Left lobe of liver (tissue), 2 donors: ENCODE data around the gene GAB2. TPM values are rescaled to one million over a fixed set of nuclear protein-coding genes. Genes with fewer than 3 reads are reported as not detected.
"Not testable (repeated sequence)": the region's sequence is repeated elsewhere in the genome, so short reads cannot be mapped to it uniquely, and the experiment has no call there.

Experiments
- ATAC-seq: fragments of 200-7000 bp; cut with Tn5 transposase; one replicate; pipeline ENCODE4 v1.9.1; 2020; ENCODE audit warnings: mild to moderate bottlenecking, moderate library complexity
- DNase-seq: peaks from one replicate; pipeline ENCODE4 v3.0.0-alpha.2; 2020; ENCODE audit warnings: low spot score
- total RNA-seq: library from RNA; stranded (reverse); gene quantifications from one replicate; pipeline ENCODE4 v1.2.1, GENCODE V29; 2021
- donor health status: DM: no; HTN: no; CAD: no; lungs with moderate emphysema.
- donor health status: DM: no; HTN: yes; CAD: no.

Gene GAB2
- total RNA-seq, 1 donor from 2014 or later, result 4.5 TPM

GRCh38 chr11:78290293-78291176 is 127.1 kb downstream of the GAB2 start:
- DNase-seq (peak; percentile 74), ATAC-seq (peak; percentile 89)

GRCh38 chr11:78289552-78290292 is 127.9 kb downstream of the GAB2 start:
- ATAC-seq (peak; percentile 6), DNase-seq (no peak)

GRCh38 chr11:78284260-78284659 is 133.4 kb downstream of the GAB2 start:
- no peak for DNase-seq
- ATAC-seq, result no peak

- ATAC-seq, result no peak
- DNase-seq, result no peak
These were observed 134.8 kb downstream of the GAB2 start for GRCh38 chr11:78282821-78283220.

- no peak for ATAC-seq
- no peak for DNase-seq
These were observed 136.1 kb downstream of the GAB2 start for GRCh38 chr11:78281511-78281910.

- peak; percentile 68 for ATAC-seq
- peak; percentile 57 for DNase-seq
These were observed 140.2 kb downstream of the GAB2 start for GRCh38 chr11:78277314-78277994.

- DNase-seq, result no peak
- ATAC-seq, result no peak
These were observed 141.3 kb downstream of the GAB2 start for GRCh38 chr11:78276311-78276710.

GRCh38 chr11:78274739-78275138 is 142.9 kb downstream of the GAB2 start:
- ATAC-seq, result no peak

GRCh38 chr11:78272625-78273269 is 144.9 kb downstream of the GAB2 start:
- DNase-seq, ATAC-seq: not testable (repeated sequence)

More at GRCh38 chr11:78274739-78275138, 142.9 kb downstream of the GAB2 start:
- DNase-seq, result no peak

GRCh38 chr11:78271801-78272200 is 145.8 kb downstream of the GAB2 start:
- not testable (repeated sequence) for ATAC-seq, DNase-seq

GRCh38 chr11:78270971-78271370 is 146.6 kb downstream of the GAB2 start:
- no peak for DNase-seq
- no peak for ATAC-seq

- DNase-seq (no peak), ATAC-seq (no peak)
These were observed 147.8 kb downstream of the GAB2 start for GRCh38 chr11:78269806-78270205.

- ATAC-seq, result no peak
- DNase-seq, result no peak
These were observed 148.8 kb downstream of the GAB2 start for GRCh38 chr11:78268591-78269410.

GRCh38 chr11:78266451-78266850 is 151.2 kb downstream of the GAB2 start:
- DNase-seq (no peak), ATAC-seq (no peak)

- no peak for DNase-seq
- ATAC-seq, result no peak
These were observed 152.3 kb downstream of the GAB2 start for GRCh38 chr11:78265326-78265725.

- ATAC-seq (no peak), DNase-seq (no peak)
These were observed 154.9 kb downstream of the GAB2 start for GRCh38 chr11:78262691-78263090.

- ATAC-seq (no peak), DNase-seq (no peak)
These were observed 155.4 kb downstream of the GAB2 start for GRCh38 chr11:78262238-78262637.

GRCh38 chr11:78261828-78262227 is 155.8 kb downstream of the GAB2 start:
- no peak for ATAC-seq
- no peak for DNase-seq

GRCh38 chr11:78261367-78261766 is 156.3 kb downstream of the GAB2 start:
- ATAC-seq (no peak), DNase-seq (no peak)
